ENCODE results near the gene NEK1.
"Not testable (repeated sequence)": the region's sequence is repeated elsewhere in the genome, so short reads cannot be mapped to it uniquely, and the experiment has no call there.

Gene NEK1

GRCh38 chr4:169523796-169524195 is 88.6 kb downstream of the NEK1 start:
- H3K27ac Mint-ChIP-seq: no peak overlapping the region
- H3K9me3 Mint-ChIP-seq: peaks cover 30% of the 10 kb centered on the region
- H3K27me3 Mint-ChIP-seq (ENCODE audit: low read depth): no peaks in the 10 kb centered on the region
- no peak overlapping the region for H3K4me3 Mint-ChIP-seq
- H3K36me3 Mint-ChIP-seq (ENCODE audit: low read depth): peaks cover 66% of the 10 kb centered on the region
- no peak for TF ChIP-seq CTCF (IDR thresholded peaks at IDR 0.05; ENCODE audit: unreplicated experiment in 3 of 3)
- no peaks in the 10 kb centered on the region for H3K4me1 Mint-ChIP-seq

GRCh38 chr4:169510617-169511016 is 101.8 kb downstream of the NEK1 start:
- H3K4me1 Mint-ChIP-seq: no peaks in the 10 kb centered on the region
- H3K27ac Mint-ChIP-seq: no peak overlapping the region
- no peak for TF ChIP-seq CTCF (IDR thresholded peaks at IDR 0.05; ENCODE audit: unreplicated experiment in 3 of 3)
- H3K4me3 Mint-ChIP-seq: no peak overlapping the region
- no peaks in the 10 kb centered on the region for H3K27me3 Mint-ChIP-seq (ENCODE audit: low read depth)
- peaks cover 2% of the 10 kb centered on the region for H3K9me3 Mint-ChIP-seq
- H3K36me3 Mint-ChIP-seq (ENCODE audit: low read depth): peaks cover 13% of the 10 kb centered on the region

DNA sequence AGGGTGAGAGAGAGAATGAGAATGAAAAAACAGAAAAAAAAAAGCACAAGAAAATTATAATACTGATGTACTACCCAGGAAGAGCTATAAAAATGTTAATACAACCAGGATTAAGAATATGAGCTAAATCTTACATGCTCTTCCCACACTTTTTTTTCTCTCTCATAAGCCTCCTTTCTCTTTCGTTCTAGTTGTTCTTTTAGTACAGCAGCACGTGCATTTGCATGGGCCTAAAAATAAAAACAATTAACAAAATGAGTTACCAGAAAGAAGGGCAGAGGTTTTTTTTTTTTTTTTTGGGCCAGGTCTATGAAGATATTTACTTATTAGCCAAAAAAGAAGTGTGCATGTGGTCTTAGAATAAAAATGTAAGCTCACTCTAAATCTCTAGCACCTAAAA is 105.5 kb downstream of the NEK1 start:
- H3K36me3 Mint-ChIP-seq (ENCODE audit: low read depth): peaks cover 49% of the 10 kb centered on the region
- H3K27me3 Mint-ChIP-seq (ENCODE audit: low read depth): no peaks in the 10 kb centered on the region
- H3K4me3 Mint-ChIP-seq: no peak overlapping the region
- H3K4me1 Mint-ChIP-seq: no peaks in the 10 kb centered on the region
- no peak for TF ChIP-seq CTCF (IDR thresholded peaks at IDR 0.05; ENCODE audit: unreplicated experiment in 3 of 3)
- peaks cover 26% of the 10 kb centered on the region for H3K9me3 Mint-ChIP-seq
- no peak overlapping the region for H3K27ac Mint-ChIP-seq

- not testable (repeated sequence) for H3K27ac Mint-ChIP-seq; H3K4me1 Mint-ChIP-seq; H3K27me3 Mint-ChIP-seq (ENCODE audit: low read depth); H3K4me3 Mint-ChIP-seq
- peaks cover 66% of the 10 kb centered on the region for H3K9me3 Mint-ChIP-seq
- peaks cover 76% of the 10 kb centered on the region for H3K36me3 Mint-ChIP-seq (ENCODE audit: low read depth)
Measured at GRCh38 chr4:169499907-169500306, 112.5 kb downstream of the NEK1 start.

GRCh38 chr4:169494234-169494633 is 118.1 kb downstream of the NEK1 start:
- H3K27me3 Mint-ChIP-seq (ENCODE audit: low read depth); H3K4me3 Mint-ChIP-seq; H3K27ac Mint-ChIP-seq; H3K4me1 Mint-ChIP-seq: not testable (repeated sequence)
- Mint-ChIP-seq H3K36me3 (ENCODE audit: low read depth) (peaks cover 59% of the 10 kb centered on the region), H3K9me3 (peaks cover 48% of the 10 kb centered on the region)

DNA sequence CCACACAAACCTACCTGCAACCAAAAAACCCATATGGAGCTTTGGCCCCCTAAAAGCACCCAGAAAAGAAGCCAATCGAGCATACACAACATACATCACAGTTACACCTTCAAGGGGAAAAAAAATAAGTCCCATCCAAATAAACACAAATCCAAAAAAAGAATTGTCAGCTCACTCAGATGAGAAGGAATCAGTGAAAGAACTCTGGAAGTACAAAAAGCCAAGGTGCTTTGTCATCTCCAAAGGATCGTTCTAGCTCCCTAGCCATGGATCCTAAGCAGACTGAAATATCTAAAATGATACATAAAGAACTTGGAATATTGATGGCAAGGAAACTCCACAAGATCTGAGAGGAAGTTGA is 119.2 kb downstream of the NEK1 start:
- H3K4me3 Mint-ChIP-seq: no peak overlapping the region
- peaks cover 49% of the 10 kb centered on the region for H3K36me3 Mint-ChIP-seq (ENCODE audit: low read depth)
- TF ChIP-seq CTCF (IDR thresholded peaks at IDR 0.05; ENCODE audit: unreplicated experiment in 3 of 3): no peak
- H3K4me1 Mint-ChIP-seq: no peaks in the 10 kb centered on the region
- H3K27ac Mint-ChIP-seq: no peak overlapping the region
- H3K27me3 Mint-ChIP-seq (ENCODE audit: low read depth): no peaks in the 10 kb centered on the region
- peaks cover 39% of the 10 kb centered on the region for H3K9me3 Mint-ChIP-seq

GRCh38 chr4:169492436-169493163 is 119.8 kb downstream of the NEK1 start:
- Mint-ChIP-seq H3K27me3 (ENCODE audit: low read depth) (no peaks in the 10 kb centered on the region), H3K27ac (no peak overlapping the region), H3K4me3 (no peak overlapping the region), H3K4me1 (no peaks in the 10 kb centered on the region), H3K9me3 (peaks cover 33% of the 10 kb centered on the region), H3K36me3 (ENCODE audit: low read depth) (peaks cover 48% of the 10 kb centered on the region)
- peak; percentile 41 to 50 (median 43) for TF ChIP-seq CTCF (IDR thresholded peaks at IDR 0.05; ENCODE audit: unreplicated experiment in 3 of 3)

All from nephron (organoid).